Activated CD8-positive, alpha-beta memory T cell treated with anti-CD3 and anti-CD28 coated beads, Interleukin-2, amount 50 U/mL, for 24 hours (primary cell): ENCODE data around the gene KDM4D.
"Not testable (repeated sequence)": the region's sequence is repeated elsewhere in the genome, so short reads cannot be mapped to it uniquely, and the experiment has no call there.

Experiments used
- DNase-seq: peaks from one replicate; pipeline ENCODE4 v3.0.0-alpha.2; 2020; ENCODE audit errors: extremely low read depth

KDM4D gene

DNA sequence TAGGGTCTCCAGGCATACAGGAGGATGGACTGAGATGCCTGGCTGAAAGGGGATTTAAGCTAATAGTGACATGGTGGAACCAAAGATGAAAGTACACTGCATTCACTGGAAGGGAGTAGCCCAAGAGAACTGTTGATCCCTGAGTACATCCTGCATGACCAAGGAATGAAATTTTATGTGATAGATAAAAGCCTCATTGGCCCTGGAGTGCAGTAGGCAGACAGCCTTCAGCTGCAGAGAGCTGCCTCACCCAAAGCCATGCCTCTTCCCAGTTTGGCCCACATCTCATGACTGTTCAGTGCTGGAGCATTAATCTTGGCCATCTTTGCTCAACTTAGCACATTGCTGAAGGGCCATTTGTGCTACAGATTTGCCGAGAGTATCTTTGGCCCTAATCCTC lies 59.5 kb downstream of the KDM4D start:
- no peak for DNase-seq

DNA sequence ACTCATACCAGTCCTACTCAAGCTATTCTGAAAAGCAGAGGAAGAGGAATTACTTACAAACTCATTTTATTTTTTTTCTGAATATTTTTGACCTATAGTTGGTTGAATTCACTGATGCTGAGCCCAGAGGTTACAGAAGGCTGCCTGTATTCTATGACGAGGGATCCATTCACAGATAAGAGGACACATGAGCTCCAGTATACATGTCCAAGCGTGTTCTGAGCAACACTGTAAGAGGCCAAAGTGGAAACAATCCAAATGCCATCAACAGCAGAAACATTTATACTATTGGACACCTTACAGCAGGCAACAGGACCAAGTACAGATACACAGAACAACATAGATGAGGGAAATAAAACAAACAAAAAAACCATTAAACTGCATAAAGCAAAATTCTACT lies 61.8 kb downstream of the KDM4D start:
- no peak for DNase-seq

DNA sequence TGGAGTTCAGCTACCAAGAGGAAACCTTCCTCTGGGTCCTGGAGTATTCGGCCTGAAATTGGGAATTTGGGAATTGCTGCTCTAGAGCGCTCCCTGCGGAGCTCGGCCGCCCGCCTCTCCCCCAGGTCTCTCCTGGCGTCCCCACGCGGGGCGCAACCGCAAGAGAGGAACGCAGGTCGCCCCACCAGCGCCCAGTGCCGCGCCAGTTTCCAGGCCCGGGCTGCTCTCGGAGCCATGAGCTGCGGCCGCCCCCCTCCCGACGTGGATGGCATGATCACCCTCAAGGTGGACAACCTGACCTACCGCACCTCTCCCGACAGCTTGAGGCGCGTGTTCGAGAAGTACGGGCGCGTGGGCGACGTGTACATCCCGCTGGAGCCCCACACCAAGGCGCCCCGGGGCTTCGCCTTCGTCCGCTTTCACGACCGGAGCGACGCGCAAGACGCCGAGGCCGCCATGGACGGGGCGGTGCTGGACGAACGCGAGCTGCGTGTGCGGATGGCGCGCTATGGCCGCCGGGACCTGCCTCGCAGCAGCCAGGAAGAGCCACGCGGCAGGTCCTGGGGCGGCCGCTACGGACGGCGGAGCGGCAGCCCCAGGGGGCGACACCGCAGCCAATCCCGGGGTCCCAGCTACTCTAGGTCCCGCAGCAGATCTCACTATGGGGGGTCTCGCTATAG lies 64.0 kb downstream of the KDM4D start:
- DNase-seq, result not testable (repeated sequence)

- no peak for DNase-seq
Measured at GRCh38 chr11:95042239-95042638, 68.7 kb downstream of the KDM4D start.

DNA sequence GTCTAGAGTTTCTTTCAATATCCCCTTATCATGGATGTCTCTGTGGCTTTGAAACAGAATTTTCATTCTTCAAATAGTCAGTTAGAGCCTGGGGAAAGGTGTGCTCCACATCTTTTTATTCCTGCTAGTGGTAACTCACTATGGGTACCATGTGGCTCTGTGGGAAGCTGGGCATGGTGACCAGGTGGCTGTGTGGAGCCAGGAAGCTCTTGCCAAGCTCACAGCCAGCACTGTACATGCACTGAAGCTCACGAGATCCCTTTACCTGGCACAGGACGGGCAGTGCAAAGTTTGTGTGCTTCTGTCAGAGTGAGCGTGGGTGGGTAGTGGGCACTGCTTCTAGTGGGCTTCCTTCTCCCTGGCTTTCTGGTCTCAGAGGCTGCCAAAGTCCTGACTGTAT lies 69.4 kb downstream of the KDM4D start:
- no peak for DNase-seq

GRCh38 chr11:95044010-95044409 lies 70.5 kb downstream of the KDM4D start:
- no peak for DNase-seq

GRCh38 chr11:95045812-95046211 lies 72.3 kb downstream of the KDM4D start:
- DNase-seq, result no peak
